ENCODE data around the gene ACTL8.

DNA sequence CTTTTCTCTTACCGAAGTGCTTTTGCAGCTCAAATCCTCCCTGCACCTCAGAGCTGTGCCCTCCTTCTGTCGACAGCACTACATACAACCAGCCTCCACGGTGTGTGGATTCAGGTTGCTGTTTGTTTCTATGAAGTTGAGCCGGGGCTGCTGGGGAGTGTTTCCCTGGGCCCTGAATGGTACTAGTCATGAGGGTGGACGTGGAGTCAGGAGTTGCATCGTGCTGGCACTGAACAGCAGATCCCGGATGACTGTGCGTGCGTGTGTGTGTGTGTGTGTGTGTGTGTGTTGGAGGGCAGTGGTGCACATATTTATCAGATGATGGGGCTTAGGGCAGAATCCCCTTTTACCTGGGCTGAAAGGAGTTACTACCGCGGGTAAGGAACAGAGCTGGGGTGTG, 47.0 kb downstream of the ACTL8 start:
- TF ChIP-seq, protein P1, sequence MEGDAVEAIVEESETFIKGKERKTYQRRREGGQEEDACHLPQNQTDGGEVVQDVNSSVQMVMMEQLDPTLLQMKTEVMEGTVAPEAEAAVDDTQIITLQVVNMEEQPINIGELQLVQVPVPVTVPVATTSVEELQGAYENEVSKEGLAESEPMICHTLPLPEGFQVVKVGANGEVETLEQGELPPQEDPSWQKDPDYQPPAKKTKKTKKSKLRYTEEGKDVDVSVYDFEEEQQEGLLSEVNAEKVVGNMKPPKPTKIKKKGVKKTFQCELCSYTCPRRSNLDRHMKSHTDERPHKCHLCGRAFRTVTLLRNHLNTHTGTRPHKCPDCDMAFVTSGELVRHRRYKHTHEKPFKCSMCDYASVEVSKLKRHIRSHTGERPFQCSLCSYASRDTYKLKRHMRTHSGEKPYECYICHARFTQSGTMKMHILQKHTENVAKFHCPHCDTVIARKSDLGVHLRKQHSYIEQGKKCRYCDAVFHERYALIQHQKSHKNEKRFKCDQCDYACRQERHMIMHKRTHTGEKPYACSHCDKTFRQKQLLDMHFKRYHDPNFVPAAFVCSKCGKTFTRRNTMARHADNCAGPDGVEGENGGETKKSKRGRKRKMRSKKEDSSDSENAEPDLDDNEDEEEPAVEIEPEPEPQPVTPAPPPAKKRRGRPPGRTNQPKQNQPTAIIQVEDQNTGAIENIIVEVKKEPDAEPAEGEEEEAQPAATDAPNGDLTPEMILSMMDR (IDR thresholded peaks at IDR 0.05) = no peak
- TF ChIP-seq POLR2A (IDR thresholded peaks at IDR 0.05) = no peak

Measured in heart left ventricle (tissue), 13 donors.